Upper lobe of right lung (tissue), 1 donor: ENCODE measurements around the gene ATIC. TPM values are rescaled to one million over a fixed set of nuclear protein-coding genes. Genes with fewer than 3 reads are reported as not detected.

Experiments
- ATAC-seq: fragments of 200-7000 bp; cut with Tn5 transposase; one replicate; pipeline ENCODE4 v1.9.1; 2020; ENCODE audit warnings: mild to moderate bottlenecking, moderate library complexity
- DNase-seq: peaks from one replicate; pipeline ENCODE4 v3.0.0-alpha.2; 2020
- H3K27ac ChIP-seq: fragments of 200-600 bp; one replicate; pipeline ENCODE4 v1.8.0; 2022
- H3K27me3 ChIP-seq: fragments of 200-600 bp; one replicate; pipeline ENCODE4 v1.8.0; 2022; ENCODE audit warnings: mild to moderate bottlenecking
- H3K36me3 ChIP-seq: fragments of 200-600 bp; one replicate; pipeline ENCODE4 v1.8.0; 2022
- H3K4me1 ChIP-seq: fragments of 200-600 bp; one replicate; pipeline ENCODE4 v1.8.0; 2022
- H3K4me3 ChIP-seq: fragments of 200-600 bp; one replicate; pipeline ENCODE4 v1.8.0; 2022; ENCODE audit warnings: mild to moderate bottlenecking
- H3K9me3 ChIP-seq: fragments of 200-600 bp; one replicate; pipeline ENCODE4 v1.8.0; 2022
- intact Hi-C: fragments of 100-400 bp; cut with DNase I; formaldehyde crosslinking; loops from one replicate; pipeline ENCODE4 v1.11.0; 2022
- total RNA-seq: library from RNA; stranded (reverse); fragmentation: NEBNext Ultra II Directional; extraction: Animal tissue kit (Norgen Biotek cat#: 25700); gene quantifications from one replicate; pipeline ENCODE4 v1.2.1, GENCODE V29; 2021
- TF ChIP-seq, protein P1 (sequence below): fragments of 200-600 bp; IDR thresholded peaks from one replicate; pipeline ENCODE4 v1.8.0; 2022; ENCODE audit warnings: antibody characterized with exemption
- donor health status: DM: no; HTN: yes; CAD: no; lungs with severe emphysema.

Gene ATIC
- total RNA-seq, 1 donor from 2014 or later: 71.0 TPM

DNA sequence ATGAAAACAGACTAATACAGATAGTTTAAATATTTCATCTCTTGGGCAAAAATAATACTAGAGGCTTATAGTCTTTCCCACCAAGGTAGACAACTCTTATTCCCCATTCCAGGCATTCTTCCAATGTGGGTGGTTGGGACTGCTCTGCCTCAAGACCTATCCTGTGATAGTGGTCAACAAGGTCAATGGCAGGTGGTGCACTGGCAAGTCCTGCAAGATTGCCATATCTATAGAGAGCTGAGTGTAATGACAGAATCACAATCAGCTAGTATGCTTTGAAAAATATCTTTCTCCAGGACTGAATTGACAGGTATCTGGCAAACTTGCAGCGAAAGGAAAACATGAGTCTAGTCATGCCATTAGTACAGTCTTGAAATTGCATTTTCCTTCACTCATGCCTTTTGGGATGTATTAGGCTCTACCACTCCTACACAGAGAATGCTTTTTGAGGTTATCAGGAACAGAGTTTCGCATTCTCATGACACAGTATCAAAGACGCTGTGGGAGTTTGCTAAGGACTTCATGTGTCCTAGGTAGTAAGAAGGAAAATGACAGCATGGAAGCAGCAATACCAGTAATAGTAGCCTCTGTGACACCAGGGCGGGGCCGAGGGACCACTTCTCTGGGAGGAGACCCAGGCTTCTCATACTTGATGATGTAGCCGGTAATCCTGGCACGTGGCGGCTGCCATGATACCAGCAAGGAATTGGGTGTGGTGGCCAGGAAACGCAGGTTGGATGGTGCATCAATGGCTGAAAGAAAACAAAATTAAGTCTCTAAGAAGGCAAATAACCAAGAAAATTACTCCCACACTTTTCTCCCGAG lies 63.0 kb downstream of the ATIC start:
- intact Hi-C loops: no loop called here
- TF ChIP-seq, protein P1, sequence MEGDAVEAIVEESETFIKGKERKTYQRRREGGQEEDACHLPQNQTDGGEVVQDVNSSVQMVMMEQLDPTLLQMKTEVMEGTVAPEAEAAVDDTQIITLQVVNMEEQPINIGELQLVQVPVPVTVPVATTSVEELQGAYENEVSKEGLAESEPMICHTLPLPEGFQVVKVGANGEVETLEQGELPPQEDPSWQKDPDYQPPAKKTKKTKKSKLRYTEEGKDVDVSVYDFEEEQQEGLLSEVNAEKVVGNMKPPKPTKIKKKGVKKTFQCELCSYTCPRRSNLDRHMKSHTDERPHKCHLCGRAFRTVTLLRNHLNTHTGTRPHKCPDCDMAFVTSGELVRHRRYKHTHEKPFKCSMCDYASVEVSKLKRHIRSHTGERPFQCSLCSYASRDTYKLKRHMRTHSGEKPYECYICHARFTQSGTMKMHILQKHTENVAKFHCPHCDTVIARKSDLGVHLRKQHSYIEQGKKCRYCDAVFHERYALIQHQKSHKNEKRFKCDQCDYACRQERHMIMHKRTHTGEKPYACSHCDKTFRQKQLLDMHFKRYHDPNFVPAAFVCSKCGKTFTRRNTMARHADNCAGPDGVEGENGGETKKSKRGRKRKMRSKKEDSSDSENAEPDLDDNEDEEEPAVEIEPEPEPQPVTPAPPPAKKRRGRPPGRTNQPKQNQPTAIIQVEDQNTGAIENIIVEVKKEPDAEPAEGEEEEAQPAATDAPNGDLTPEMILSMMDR: no peak
- Histone ChIP-seq H3K4me1 (no peaks in the 10 kb centered on the region), H3K27me3 (no peaks in the 10 kb centered on the region), H3K27ac (no peak overlapping the region), H3K36me3 (peaks cover 80% of the 10 kb centered on the region), H3K9me3 (no peaks in the 10 kb centered on the region), H3K4me3 (no peak overlapping the region)
- ATAC-seq (no peak), DNase-seq (no peak)

DNA sequence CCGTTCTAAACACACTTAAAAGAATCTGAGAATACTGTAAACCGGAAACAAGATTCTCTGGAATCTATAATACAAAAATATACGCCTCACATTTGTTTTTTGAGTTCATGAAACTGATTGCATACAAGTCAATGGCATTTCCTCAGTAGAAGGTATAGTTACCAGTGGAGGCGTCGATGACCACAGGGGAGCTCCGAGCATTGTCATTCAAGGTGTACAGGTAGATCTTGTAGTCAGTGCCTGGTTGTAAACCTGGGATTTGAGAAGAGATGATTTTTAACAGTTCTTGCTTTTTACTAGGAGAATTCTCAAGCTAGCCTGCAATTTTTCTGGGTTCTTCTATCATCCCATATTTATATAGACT lies 63.6 kb downstream of the ATIC start:
- intact Hi-C loops: no loop called here
- ATAC-seq (no peak), DNase-seq (no peak)
- Histone ChIP-seq H3K27me3 (no peaks in the 10 kb centered on the region), H3K9me3 (no peaks in the 10 kb centered on the region), H3K27ac (no peak overlapping the region), H3K4me3 (no peak overlapping the region), H3K36me3 (peaks cover 80% of the 10 kb centered on the region), H3K4me1 (no peaks in the 10 kb centered on the region)
- TF ChIP-seq, protein P1: no peak

DNA sequence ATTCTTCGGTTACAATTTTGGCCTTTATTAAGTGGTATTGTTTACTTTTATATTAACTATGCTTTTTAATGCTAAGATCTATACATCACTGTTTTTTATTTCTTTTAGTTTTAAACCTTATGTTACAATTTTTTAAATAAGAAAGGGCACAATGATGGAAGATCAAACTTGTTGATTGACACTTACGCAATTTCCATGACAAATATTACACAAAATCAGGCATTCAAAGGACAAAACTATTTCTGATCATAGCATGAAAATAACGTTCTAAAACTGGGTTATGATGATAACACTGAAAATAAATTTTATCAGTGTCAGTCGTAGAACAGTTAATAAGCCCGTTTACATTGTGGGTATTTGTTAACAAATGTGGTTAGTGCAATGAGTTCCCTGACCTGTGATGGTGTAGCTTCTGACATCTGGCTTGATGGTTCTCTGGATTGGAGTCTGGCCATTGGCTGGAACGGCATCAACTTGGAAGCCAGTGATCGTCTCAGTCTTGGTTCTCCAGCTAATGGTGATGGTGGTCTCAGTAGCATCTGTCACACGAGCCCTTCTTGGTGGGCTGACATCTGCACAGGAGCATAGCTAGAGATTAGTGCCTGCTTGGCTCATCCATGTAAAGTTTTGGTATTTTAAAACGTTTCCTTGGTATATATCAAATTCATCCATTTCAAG lies 64.4 kb downstream of the ATIC start:
- DNase-seq (no peak), ATAC-seq (no peak)
- TF ChIP-seq, protein P1: no peak
- intact Hi-C loops: no loop called here
- Histone ChIP-seq H3K4me3 (no peak overlapping the region), H3K36me3 (peaks cover 85% of the 10 kb centered on the region), H3K4me1 (no peaks in the 10 kb centered on the region), H3K9me3 (no peaks in the 10 kb centered on the region), H3K27me3 (no peaks in the 10 kb centered on the region), H3K27ac (no peak overlapping the region)

DNA sequence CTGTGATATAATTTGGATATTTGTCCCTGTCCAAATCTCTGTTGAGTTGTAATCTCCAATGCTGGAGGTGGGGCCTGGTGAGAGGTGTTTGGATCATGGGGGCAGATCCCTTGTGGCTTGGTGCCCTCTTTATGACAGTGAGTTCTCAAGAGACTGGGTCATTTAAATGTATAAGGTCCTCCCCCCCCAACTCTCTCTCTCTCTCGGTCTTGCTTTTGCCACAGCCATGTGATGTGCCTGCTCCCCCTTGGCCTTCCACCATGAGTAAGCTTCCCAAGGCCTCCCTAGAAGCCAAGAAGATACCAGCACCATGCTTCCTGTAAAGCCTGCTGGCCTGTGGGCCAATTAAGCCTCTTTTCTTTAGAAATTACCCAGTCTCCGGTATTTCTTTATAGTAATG lies 65.4 kb downstream of the ATIC start:
- H3K27ac ChIP-seq: no peak overlapping the region

DNA sequence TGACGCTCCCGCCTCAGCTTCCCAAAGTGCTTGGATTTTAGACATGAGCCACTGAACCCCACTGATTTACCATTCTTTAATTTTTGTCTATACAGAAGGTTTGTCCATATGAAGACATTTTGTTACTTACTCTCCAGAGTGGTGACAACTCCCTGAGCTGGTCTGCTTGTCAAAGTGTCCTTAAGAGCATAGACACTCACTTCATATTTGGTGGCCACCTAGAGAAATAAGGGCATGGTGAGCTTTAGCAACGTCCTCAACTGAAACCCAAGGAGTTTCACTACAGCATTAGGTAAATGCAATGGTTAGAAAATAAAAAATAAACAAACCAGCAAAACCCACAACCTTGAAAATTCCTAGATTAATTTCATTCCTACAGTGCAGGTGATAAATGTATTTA lies 66.2 kb downstream of the ATIC start:
- Histone ChIP-seq H3K4me3 (no peak overlapping the region), H3K27ac (no peak overlapping the region), H3K27me3 (no peaks in the 10 kb centered on the region), H3K36me3 (peaks cover 87% of the 10 kb centered on the region), H3K4me1 (no peaks in the 10 kb centered on the region), H3K9me3 (no peaks in the 10 kb centered on the region)
- DNase-seq (no peak), ATAC-seq (no peak)
- intact Hi-C loops: no loop called here
- TF ChIP-seq, protein P1: no peak

More for the DNA sequence above, 65.4 kb downstream of the ATIC start:
- Histone ChIP-seq H3K4me3 (no peak overlapping the region), H3K36me3 (peaks cover 88% of the 10 kb centered on the region), H3K27me3 (no peaks in the 10 kb centered on the region), H3K4me1 (no peaks in the 10 kb centered on the region), H3K9me3 (no peaks in the 10 kb centered on the region)
- no peak for ATAC-seq
- TF ChIP-seq, protein P1: no peak
- no peak for DNase-seq
- intact Hi-C loops: no loop called here
